ENCODE results near the gene MCC.

MCC gene

GRCh38 chr5:113099822-113100221 is 388.4 kb downstream of the MCC start:
- no peak for TF ChIP-seq CTCF (IDR thresholded peaks at IDR 0.05; ENCODE audit: low read length, missing control alignments)
- no peak for DNase-seq (ENCODE audit: low read depth)
- no peak overlapping the region for H3K4me3 ChIP-seq (replicated peaks; ENCODE audit: low read depth, low read length)

GRCh38 chr5:113098378-113098777 is 389.9 kb downstream of the MCC start:
- no peak for DNase-seq (ENCODE audit: low read depth)
- H3K4me3 ChIP-seq (replicated peaks; ENCODE audit: low read depth, low read length) = no peak overlapping the region
- TF ChIP-seq CTCF (IDR thresholded peaks at IDR 0.05; ENCODE audit: low read length, missing control alignments) = no peak

GRCh38 chr5:113095831-113096230 is 392.4 kb downstream of the MCC start:
- no peak overlapping the region for H3K4me3 ChIP-seq (replicated peaks; ENCODE audit: low read depth, low read length)
- DNase-seq (ENCODE audit: low read depth) = no peak
- no peak for TF ChIP-seq CTCF (IDR thresholded peaks at IDR 0.05; ENCODE audit: low read length, missing control alignments)

GRCh38 chr5:113093558-113093957 is 394.7 kb downstream of the MCC start:
- no peak for DNase-seq (ENCODE audit: low read depth)
- no peak for TF ChIP-seq CTCF (IDR thresholded peaks at IDR 0.05; ENCODE audit: low read length, missing control alignments)
- no peak overlapping the region for H3K4me3 ChIP-seq (replicated peaks; ENCODE audit: low read depth, low read length)

- DNase-seq (ENCODE audit: low read depth) = no peak
- no peak for TF ChIP-seq CTCF (IDR thresholded peaks at IDR 0.05; ENCODE audit: low read length, missing control alignments)
- no peak overlapping the region for H3K4me3 ChIP-seq (replicated peaks; ENCODE audit: low read depth, low read length)
These were observed 395.6 kb downstream of the MCC start for GRCh38 chr5:113092683-113093082.

GRCh38 chr5:113091622-113092021 is 396.6 kb downstream of the MCC start:
- DNase-seq (ENCODE audit: low read depth) = no peak
- no peak for TF ChIP-seq CTCF (IDR thresholded peaks at IDR 0.05; ENCODE audit: low read length, missing control alignments)
- H3K4me3 ChIP-seq (replicated peaks; ENCODE audit: low read depth, low read length) = no peak overlapping the region

GRCh38 chr5:113090336-113091106 is 397.7 kb downstream of the MCC start:
- no peak for TF ChIP-seq CTCF (IDR thresholded peaks at IDR 0.05; ENCODE audit: low read length, missing control alignments)
- DNase-seq (ENCODE audit: low read depth) = peak; percentile 52
- no peak overlapping the region for H3K4me3 ChIP-seq (replicated peaks; ENCODE audit: low read depth, low read length)
